GM21723 (cell line): ENCODE measurements around the gene PRKAA1.
A peak's percentile ranks its signal among the peaks of the same experiment; 100 is the strongest.

Experiments used
- ATAC-seq: cut with Tn5 transposase; IDR thresholded peaks from one replicate; pipeline ENCODE4 v1.9.1; 2021; ENCODE audit warnings: mild to moderate bottlenecking, moderate library complexity; ENCODE audit not compliant: unreplicated experiment

PRKAA1 gene

GRCh38 chr5:40798012-40798800 lies at the start of gene PRKAA1:
Gene PRKAA1 (minus strand): TSS chr5:40798374. CDS start chr5:40798189, 185 bp downstream.
- peak; percentile 97 for ATAC-seq

GRCh38 chr5:40847525-40847924 lies 49.4 kb upstream of the PRKAA1 start:
- ATAC-seq = no peak

GRCh38 chr5:40846371-40846770 lies 48.2 kb upstream of the PRKAA1 start:
- no peak for ATAC-seq

- no peak for ATAC-seq
These were observed 46.4 kb upstream of the PRKAA1 start for GRCh38 chr5:40844565-40844964.

- no peak for ATAC-seq
These were observed 44.2 kb upstream of the PRKAA1 start for GRCh38 chr5:40842351-40842750.

- peak; percentile 51 for ATAC-seq
These were observed 43.1 kb upstream of the PRKAA1 start, which contains the start of gene CARD6 for GRCh38 chr5:40841068-40841805. Gene CARD6 (plus strand): TSS chr5:40841367. CDS start chr5:40841383, 16 bp downstream.

- no peak for ATAC-seq
These were observed 39.9 kb upstream of the PRKAA1 start for GRCh38 chr5:40838086-40838485.

- peak; percentile 95 for ATAC-seq
These were observed 36.9 kb upstream of the PRKAA1 start, which contains the start of gene RPL37 for GRCh38 chr5:40834849-40835787. Gene RPL37 (minus strand): TSS chr5:40835222. CDS start chr5:40835185, 37 bp downstream.

GRCh38 chr5:40834391-40834848 lies 36.2 kb upstream of the PRKAA1 start:
- ATAC-seq = no peak

- no peak for ATAC-seq
These were observed 35.6 kb upstream of the PRKAA1 start for GRCh38 chr5:40833712-40834229.

GRCh38 chr5:40832345-40832744 lies 34.2 kb upstream of the PRKAA1 start:
- no peak for ATAC-seq

- peak; percentile 24 for ATAC-seq
These were observed 33.4 kb upstream of the PRKAA1 start for GRCh38 chr5:40831346-40832210.

GRCh38 chr5:40829748-40830533 lies 31.8 kb upstream of the PRKAA1 start:
- no peak for ATAC-seq

GRCh38 chr5:40828690-40829661 lies 30.8 kb upstream of the PRKAA1 start:
- no peak for ATAC-seq

- ATAC-seq = no peak
These were observed 30.0 kb upstream of the PRKAA1 start for GRCh38 chr5:40828021-40828631.

- ATAC-seq = no peak
These were observed 29.2 kb upstream of the PRKAA1 start for GRCh38 chr5:40827188-40827977.
